Measurements from ENCODE around the gene FZR1. TPM values are rescaled to one million over a fixed set of nuclear protein-coding genes. Genes with fewer than 3 reads are reported as not detected.

Gene FZR1
- total RNA-seq, 2 donors from 2014 or later: 56.7 to 65.1 TPM

- H3K9me3 ChIP-seq (ENCODE audit: control insufficient read depth, low read length): no peaks in the 10 kb centered on the region
- Mint-ChIP-seq H3K27me3 (ENCODE audit: insufficient read depth) (no peaks in the 10 kb centered on the region), H3K9me3 (no peaks in the 10 kb centered on the region), H3K4me3 (no peak overlapping the region), H3K36me3 (ENCODE audit: low read depth) (peaks cover 13% of the 10 kb centered on the region), H3K4me1 (peaks cover 5% of the 10 kb centered on the region), H3K27ac (no peak overlapping the region)
- no peak overlapping the region for H3K27ac ChIP-seq (ENCODE audit: low read depth, low read length)
- H3K4me1 ChIP-seq (ENCODE audit: control insufficient read depth, insufficient read depth, low read length): no peaks in the 10 kb centered on the region
- no peak overlapping the region for H3K4me3 ChIP-seq (ENCODE audit: low read length)
- peaks cover 5% of the 10 kb centered on the region for H3K36me3 ChIP-seq (ENCODE audit: control insufficient read depth, insufficient read depth, low read length)
- no peak overlapping the region for H3K9ac ChIP-seq (ENCODE audit: extremely low read depth, low read length, poor library complexity, severe bottlenecking)
- DNase-seq: no peak
- TF ChIP-seq, protein P1, sequence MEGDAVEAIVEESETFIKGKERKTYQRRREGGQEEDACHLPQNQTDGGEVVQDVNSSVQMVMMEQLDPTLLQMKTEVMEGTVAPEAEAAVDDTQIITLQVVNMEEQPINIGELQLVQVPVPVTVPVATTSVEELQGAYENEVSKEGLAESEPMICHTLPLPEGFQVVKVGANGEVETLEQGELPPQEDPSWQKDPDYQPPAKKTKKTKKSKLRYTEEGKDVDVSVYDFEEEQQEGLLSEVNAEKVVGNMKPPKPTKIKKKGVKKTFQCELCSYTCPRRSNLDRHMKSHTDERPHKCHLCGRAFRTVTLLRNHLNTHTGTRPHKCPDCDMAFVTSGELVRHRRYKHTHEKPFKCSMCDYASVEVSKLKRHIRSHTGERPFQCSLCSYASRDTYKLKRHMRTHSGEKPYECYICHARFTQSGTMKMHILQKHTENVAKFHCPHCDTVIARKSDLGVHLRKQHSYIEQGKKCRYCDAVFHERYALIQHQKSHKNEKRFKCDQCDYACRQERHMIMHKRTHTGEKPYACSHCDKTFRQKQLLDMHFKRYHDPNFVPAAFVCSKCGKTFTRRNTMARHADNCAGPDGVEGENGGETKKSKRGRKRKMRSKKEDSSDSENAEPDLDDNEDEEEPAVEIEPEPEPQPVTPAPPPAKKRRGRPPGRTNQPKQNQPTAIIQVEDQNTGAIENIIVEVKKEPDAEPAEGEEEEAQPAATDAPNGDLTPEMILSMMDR (conservative IDR thresholded peaks at IDR 0.05): no peak
- WGBS, 2 experiments (ENCODE audit: insufficient coverage in 1 of 2, insufficient read length in 1 of 2): 93 to 100% methylated on average over 3 of the region's 3 CpGs
- H3K27me3 ChIP-seq (ENCODE audit: control insufficient read depth, insufficient read depth, low read length, poor library complexity, severe bottlenecking): no peaks in the 10 kb centered on the region
These were observed 4.3 kb upstream of the FZR1 start for GRCh38 chr19:3501780-3502179.

- Histone ChIP-seq H3K9ac (ENCODE audit: extremely low read depth, low read length, poor library complexity, severe bottlenecking) (no peak overlapping the region), H3K9me3 (ENCODE audit: control insufficient read depth, low read length) (no peaks in the 10 kb centered on the region), H3K4me3 (ENCODE audit: low read length) (no peak overlapping the region), H3K36me3 (ENCODE audit: control insufficient read depth, insufficient read depth, low read length) (no peaks in the 10 kb centered on the region), H3K27me3 (ENCODE audit: control insufficient read depth, insufficient read depth, low read length, poor library complexity, severe bottlenecking) (no peaks in the 10 kb centered on the region), H3K27ac (ENCODE audit: low read depth, low read length) (no peak overlapping the region), H3K4me1 (ENCODE audit: control insufficient read depth, insufficient read depth, low read length) (no peaks in the 10 kb centered on the region)
- Mint-ChIP-seq H3K9me3 (no peaks in the 10 kb centered on the region), H3K27ac (no peak overlapping the region), H3K36me3 (ENCODE audit: low read depth) (peaks cover under 1% of the 10 kb centered on the region), H3K4me3 (no peak overlapping the region), H3K4me1 (peaks cover 13% of the 10 kb centered on the region), H3K27me3 (ENCODE audit: insufficient read depth) (no peaks in the 10 kb centered on the region)
- TF ChIP-seq, protein P1 (conservative IDR thresholded peaks at IDR 0.05): no peak
- 95 to 98% methylated on average over 12 to 13 of the region's 13 CpGs for WGBS, 2 experiments (ENCODE audit: insufficient coverage in 1 of 2, insufficient read length in 1 of 2)
- DNase-seq: no peak
These were observed 3.0 kb upstream of the FZR1 start for GRCh38 chr19:3503036-3503572.

DNA sequence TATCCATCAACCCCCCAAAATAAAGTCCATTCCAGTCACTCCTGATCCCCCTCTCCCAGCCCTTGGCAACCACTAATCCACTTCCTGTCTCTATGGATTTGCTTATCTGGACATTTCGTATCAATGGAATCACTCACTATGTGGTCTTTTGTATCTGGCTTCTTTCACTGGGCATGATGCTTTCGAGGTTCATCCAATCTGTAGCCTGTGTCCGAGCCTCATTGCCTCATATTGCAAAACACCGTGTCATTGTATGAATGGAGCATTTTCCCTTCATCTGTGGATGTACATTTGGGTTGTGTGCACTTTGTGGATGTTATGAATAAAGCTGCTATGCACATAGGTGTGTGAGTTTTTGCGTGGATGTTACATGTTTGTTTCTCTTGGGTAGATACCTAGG is 1.4 kb upstream of the FZR1 start:
- 92 to 94% methylated on average over 4 to 5 of the region's 5 CpGs for WGBS, 2 experiments (ENCODE audit: insufficient coverage in 1 of 2, insufficient read length in 1 of 2)
- no peak overlapping the region for H3K4me3 ChIP-seq (ENCODE audit: low read length)
- H3K9ac ChIP-seq (ENCODE audit: extremely low read depth, low read length, poor library complexity, severe bottlenecking): no peak overlapping the region
- DNase-seq: no peak
- H3K27me3 Mint-ChIP-seq (ENCODE audit: insufficient read depth): no peaks in the 10 kb centered on the region
- H3K4me3 Mint-ChIP-seq: peak overlapping the region; percentile 88
- TF ChIP-seq, protein P1 (conservative IDR thresholded peaks at IDR 0.05): no peak
- peaks cover 13% of the 10 kb centered on the region for H3K4me1 Mint-ChIP-seq
- no peaks in the 10 kb centered on the region for H3K9me3 Mint-ChIP-seq
- no peak overlapping the region for H3K27ac ChIP-seq (ENCODE audit: low read depth, low read length)
- peaks cover 13% of the 10 kb centered on the region for H3K36me3 ChIP-seq (ENCODE audit: control insufficient read depth, insufficient read depth, low read length)
- H3K36me3 Mint-ChIP-seq (ENCODE audit: low read depth): peaks cover 7% of the 10 kb centered on the region
- H3K27ac Mint-ChIP-seq: peak overlapping the region; percentile 23
- H3K27me3 ChIP-seq (ENCODE audit: control insufficient read depth, insufficient read depth, low read length, poor library complexity, severe bottlenecking): no peaks in the 10 kb centered on the region
- H3K9me3 ChIP-seq (ENCODE audit: control insufficient read depth, low read length): no peaks in the 10 kb centered on the region
- H3K4me1 ChIP-seq (ENCODE audit: control insufficient read depth, insufficient read depth, low read length): no peaks in the 10 kb centered on the region
